A549 (cell line): ENCODE measurements around the gene EPB41L4B. TPM values are rescaled to one million over a fixed set of nuclear protein-coding genes. Genes with fewer than 3 reads are reported as not detected.

Source experiments
- ATAC-seq, 2 experiments: fragments of 200-7000 bp in 1 of 2; fragments of >200 bp in 1 of 2; cut with Nextera tagmentation in 1 of 2; cut with Tn5 transposase in 1 of 2; 3 replicates each; pipeline versions ENCODE4 v1.8.0 to v1.9.1; 2018 to 2020; ENCODE audit warnings: mild to moderate bottlenecking in 1 of 2, moderate library complexity in 1 of 2
- CTCF ChIA-PET: fragments of 300-600 bp; sonication (Branson Sonifier 250); formaldehyde crosslinking; extraction: SDS; loops from one replicate; lab custom pipeline; 2021; ENCODE audit warnings: antibody characterized with exemption, inconsistent platforms; lab: Yijun Ruan, JAX
- POLR2A ChIA-PET: fragments of 350-600 bp; formaldehyde crosslinking; extraction: SDS; loops from one replicate; lab custom pipeline; 2021; ENCODE audit warnings: antibody characterized with exemption, inconsistent platforms; lab: Yijun Ruan, JAX
- DNase-seq, 2 experiments: peaks; one replicate each; pipeline versions ENCODE4 v3.0.0 to v3.0.0-alpha.2; 2011 to 2016; ENCODE audit warnings: low read depth in 1 of 2, low spot score in 1 of 2
- FAIRE-seq: peaks from 2 replicates; lab custom pipeline; 2011; peaks lifted over from hg19 to GRCh38; lab: Jason Lieb, UNC
- H3K27ac ChIP-seq, 2 experiments: fragments of >200 bp; sonication (Bioruptor Twin); formaldehyde crosslinking; 3 replicates each; pipeline ENCODE4 v1.5.1; 2016 to 2017
- H3K4me1 ChIP-seq: fragments of >200 bp; sonication (Bioruptor Twin); formaldehyde crosslinking; 3 replicates; pipeline ENCODE4 v1.6.1; 2016
- H3K4me2 ChIP-seq: fragments of >200 bp; sonication (Bioruptor Twin); formaldehyde crosslinking; 3 replicates; pipeline ENCODE4 v1.6.1; 2016
- H3K4me3 ChIP-seq: fragments of >200 bp; sonication (Bioruptor Twin); formaldehyde crosslinking; 3 replicates; pipeline ENCODE4 v1.5.1; 2016
- H3K9me3 ChIP-seq: fragments of >200 bp; sonication (Bioruptor Twin); formaldehyde crosslinking; 3 replicates; pipeline ENCODE4 v1.6.1; 2016
- CHD2 ChIP-seq: fragments of 150-350 bp; IDR thresholded peaks from 2 replicates; pipeline ENCODE4 v1.6.1; 2014; ENCODE audit warnings: low read length; ENCODE audit not compliant: partially characterized antibody
- EHF ChIP-seq: fragments of 250-450 bp; sonication (Bioruptor Pico); IDR thresholded peaks from 2 replicates; pipeline ENCODE4 v1.5.0; 2020; ENCODE audit warnings: mild to moderate bottlenecking
- ELK1 ChIP-seq: fragments of 150-350 bp; IDR thresholded peaks from 2 replicates; pipeline ENCODE4 v1.6.1; 2014; ENCODE audit warnings: low read depth, mild to moderate bottlenecking, low read length
- FOSL2 ChIP-seq, 2 experiments: fragments of 450-650 bp in 1 of 2; fragments of >200 bp in 1 of 2; sonication (Bioruptor Twin) in 1 of 2; formaldehyde crosslinking; IDR thresholded peaks; 2 replicates each; pipeline versions ENCODE4 v1.5.0 to v1.6.1; 2016 to 2020; ENCODE audit warnings: mild to moderate bottlenecking in 1 of 2, moderate library complexity in 1 of 2
- GATA3 ChIP-seq: IDR thresholded peaks from 2 replicates; pipeline ENCODE4 v1.6.1; 2012; ENCODE audit warnings: borderline replicate concordance
- HOXB5 ChIP-seq: fragments of 250-450 bp; sonication (Bioruptor Pico); IDR thresholded peaks from 2 replicates; pipeline ENCODE4 v1.5.0; 2020; ENCODE audit warnings: mild to moderate bottlenecking, moderate library complexity
- JUNB ChIP-seq: fragments of >200 bp; sonication (Bioruptor Twin); formaldehyde crosslinking; IDR thresholded peaks from 2 replicates; pipeline ENCODE4 v1.6.1; 2016
- KDM1A ChIP-seq: fragments of 200-600 bp; sonication (generic); IDR thresholded peaks from 2 replicates; pipeline ENCODE4 v1.6.1; 2016; ENCODE audit warnings: low read depth, mild to moderate bottlenecking
- KDM5A ChIP-seq: fragments of 200-600 bp; sonication (generic); IDR thresholded peaks from 2 replicates; pipeline ENCODE4 v1.6.1; 2016; ENCODE audit warnings: antibody characterized with exemption, mild to moderate bottlenecking
- MAX ChIP-seq: IDR thresholded peaks from 2 replicates; pipeline ENCODE4 v1.6.1; 2012
- MAZ ChIP-seq: fragments of 150-350 bp; IDR thresholded peaks from 2 replicates; pipeline ENCODE4 v1.6.1; 2014; ENCODE audit warnings: antibody characterized with exemption, low read depth, low read length, borderline replicate concordance
- MYC ChIP-seq: IDR thresholded peaks from 2 replicates; pipeline ENCODE4 v1.6.1; 2012; ENCODE audit warnings: mild to moderate bottlenecking, inconsistent platforms, low read length, improper control_type of control experiment, borderline replicate concordance
- PBX3 ChIP-seq: IDR thresholded peaks from 2 replicates; pipeline ENCODE4 v1.6.1; 2012
- POLR2AphosphoS2 ChIP-seq: conservative IDR thresholded peaks from 2 replicates; pipeline ENCODE4 v1.6.1; 2012; ENCODE audit warnings: low read length, improper control_type of control experiment, inconsistent platforms
- RARB ChIP-seq: fragments of 250-450 bp; sonication (Bioruptor Pico); IDR thresholded peaks from 2 replicates; pipeline ENCODE4 v1.8.0; 2021; ENCODE audit warnings: mild to moderate bottlenecking, moderate library complexity
- RCOR1 ChIP-seq: fragments of 150-350 bp; IDR thresholded peaks from 2 replicates; pipeline ENCODE4 v1.6.1; 2014; ENCODE audit warnings: antibody characterized with exemption, low read length, low read depth
- RFX5 ChIP-seq: fragments of 450-650 bp; IDR thresholded peaks from 2 replicates; pipeline ENCODE4 v1.7.1; 2014; ENCODE audit warnings: antibody characterized with exemption, mild to moderate bottlenecking, moderate library complexity
- SREBF2 ChIP-seq: fragments of 450-650 bp; IDR thresholded peaks from 2 replicates; pipeline ENCODE4 v1.6.1; 2014; ENCODE audit warnings: mild to moderate bottlenecking, moderate library complexity
- TFCP2L1 ChIP-seq: fragments of 250-450 bp; sonication (Bioruptor Pico); IDR thresholded peaks from 2 replicates; pipeline ENCODE4 v1.5.0; 2021; ENCODE audit warnings: mild to moderate bottlenecking
- USF2 ChIP-seq: fragments of 450-650 bp; IDR thresholded peaks from 2 replicates; pipeline ENCODE4 v1.6.1; 2014; ENCODE audit warnings: antibody characterized with exemption
- ZSCAN20 ChIP-seq: fragments of 250-450 bp; sonication (Bioruptor Pico); IDR thresholded peaks from 2 replicates; pipeline ENCODE4 v1.8.0; 2022; ENCODE audit warnings: mild to moderate bottlenecking, moderate library complexity
- WGBS: methylation state at CpG from one replicate; pipeline ENCODE4 v1.1.6; 2017; ENCODE audit errors: missing lambda C conversion rate; 5-methylcytosine and 5-hydroxymethylcytosine counted together
- polyA plus RNA-seq, 4 experiments: library from polyadenylated mRNA; depleted of rRNA in 3 of 4; stranded (reverse); fragments of >200 nt; fragmentation: RNase III in 1 of 4; extraction: RNeasy Plus Mini Kit Qiagen cat#74134 plus additional on column Dnase treatment in 1 of 4; gene quantifications; 2 replicates in 3 of 4; 3 replicates in 1 of 4; pipeline ENCODE4 v1.2.3, GENCODE V29; 2011 to 2017

Gene EPB41L4B
- polyA plus RNA-seq, 2 of the 4 experiments (the other 2 are of a cell fraction) = 7.9 to 22.0 TPM

GRCh38 chr9:109166771-109167601, 153.9 kb downstream of the EPB41L4B start, which contains the start of gene FRRS1L:
FRRS1L (minus strand) TSS chr9:109167249; CDS start chr9:109167138, 111 bp downstream.
- Histone ChIP-seq H3K27ac (peak within 1 kb of the TSS; percentile 47 to 76; a peak in 4 of 6 replicates), H3K4me2 (peak within 1 kb of the TSS; percentile 69), H3K4me1 (no peaks in the 10 kb centered on the region), H3K9me3 (no peaks in the 10 kb centered on the region), H3K4me3 (peak within 1 kb of the TSS; percentile 44)
- DNase-seq = no peak
- WGBS = 46% methylated on average over 34 of the region's 86 CpGs
- TF ChIP-seq FOSL2 (IDR thresholded peaks at IDR 0.05) (no peak), FOSL2 (CRISPR knock-in tag; IDR thresholded peaks at IDR 0.05) (no peak), KDM1A (no peak), MAZ (no peak), ELK1 (no peak), MYC (no peak)
- FAIRE-seq = no peak
- ChIA-PET CTCF (interaction anchor here (0.8 to 2.5 kb wide), 5 partner anchors 16 to 277 kb away, joined by 3 to 14 read pairs (median 4); no protein-coding TSS in a partner anchor), POLR2A (no interaction called here)
- peak; percentile 59 to 60; a peak in 5 of 6 replicates for ATAC-seq

- no peak overlapping the region; the same call in 2 of the 3 replicates for H3K4me3 ChIP-seq
- no peaks in the 10 kb centered on the region for H3K9me3 ChIP-seq
- TF ChIP-seq KDM5A = no peak
- no peak for TF ChIP-seq SREBF2
- TF ChIP-seq CHD2 = no peak
- no peak for TF ChIP-seq MAX
- no peak for ATAC-seq
- ChIA-PET CTCF (interaction anchor here (0.7 to 2.5 kb wide), 5 partner anchors 17 to 276 kb away, joined by 3 to 14 read pairs (median 3); no protein-coding TSS in a partner anchor), POLR2A (no interaction called here)
- no peak for DNase-seq
- peak overlapping the region; percentile 69; the same call in 2 of the 3 replicates for H3K4me2 ChIP-seq
- H3K27ac ChIP-seq = peak overlapping the region in 1 of 2 experiments; percentile 76; a peak in 2 of 6 replicates
- 92% methylated on average over 16 of the region's 16 CpGs for WGBS
- no peak for FAIRE-seq
- no peaks in the 10 kb centered on the region for H3K4me1 ChIP-seq
Observed at GRCh38 chr9:109166171-109166770, 154.6 kb downstream of the EPB41L4B start.

GRCh38 chr9:109164042-109164441, 156.8 kb downstream of the EPB41L4B start:
- ChIA-PET POLR2A (no interaction called here), CTCF (interaction anchor here (0.8 to 2.5 kb wide), 2 partner anchors 19 to 29 kb away, joined by 3 to 14 read pairs; no protein-coding TSS in a partner anchor)
- Histone ChIP-seq H3K4me1 (no peaks in the 10 kb centered on the region), H3K27ac (no peak overlapping the region), H3K4me3 (no peak overlapping the region), H3K4me2 (no peak overlapping the region), H3K9me3 (no peaks in the 10 kb centered on the region)
- DNase-seq = no peak
- no peak for ATAC-seq
- 91% methylated on average over 5 of the region's 5 CpGs for WGBS
- FAIRE-seq = no peak
- TF ChIP-seq FOSL2 (IDR thresholded peaks at IDR 0.05) (no peak), FOSL2 (CRISPR knock-in tag; IDR thresholded peaks at IDR 0.05) (no peak), HOXB5 (CRISPR knock-in tag) (no peak), JUNB (no peak), RFX5 (no peak), RARB (CRISPR knock-in tag) (no peak), TFCP2L1 (CRISPR knock-in tag) (no peak), EHF (CRISPR knock-in tag) (no peak), RCOR1 (no peak), USF2 (no peak), PBX3 (no peak), KDM5A (no peak), GATA3 (no peak), ZSCAN20 (CRISPR knock-in tag) (no peak), POLR2AphosphoS2 (no peak)
